ENCODE results near the gene CEP350. TPM values are rescaled to one million over a fixed set of nuclear protein-coding genes. Genes with fewer than 3 reads are reported as not detected.
A peak's percentile ranks its signal among the peaks of the same experiment; 100 is the strongest.
"Not testable (repeated sequence)": the region's sequence is repeated elsewhere in the genome, so short reads cannot be mapped to it uniquely, and the experiment has no call there.

The CEP350 gene
- total RNA-seq, 1 experiment from 2014 or later, result 28.7 TPM

DNA sequence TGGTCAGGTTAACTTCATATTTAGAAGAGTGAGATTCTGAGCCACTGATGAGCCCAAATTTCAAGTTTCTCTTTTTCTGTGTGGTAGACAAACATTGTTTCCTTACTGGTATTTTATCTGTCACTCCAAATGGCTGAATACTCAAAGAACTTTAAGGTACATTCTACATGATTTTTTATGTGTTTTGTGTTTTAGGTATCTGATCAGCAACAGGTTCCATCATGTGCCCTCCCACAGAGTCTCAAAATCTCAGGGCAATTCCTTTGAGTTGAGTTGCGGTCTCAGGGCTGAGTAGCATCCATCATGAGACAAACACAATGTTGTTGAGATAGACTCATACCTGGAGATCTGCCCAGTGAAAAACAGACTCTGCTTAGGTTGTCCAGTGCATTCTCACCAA lies 14.7 kb upstream of the CEP350 start:
- DNase-seq (ENCODE audit: low read depth), result no peak

GRCh38 chr1:179941454-179941853 lies 13.2 kb upstream of the CEP350 start:
- DNase-seq (ENCODE audit: low read depth), result no peak

DNA sequence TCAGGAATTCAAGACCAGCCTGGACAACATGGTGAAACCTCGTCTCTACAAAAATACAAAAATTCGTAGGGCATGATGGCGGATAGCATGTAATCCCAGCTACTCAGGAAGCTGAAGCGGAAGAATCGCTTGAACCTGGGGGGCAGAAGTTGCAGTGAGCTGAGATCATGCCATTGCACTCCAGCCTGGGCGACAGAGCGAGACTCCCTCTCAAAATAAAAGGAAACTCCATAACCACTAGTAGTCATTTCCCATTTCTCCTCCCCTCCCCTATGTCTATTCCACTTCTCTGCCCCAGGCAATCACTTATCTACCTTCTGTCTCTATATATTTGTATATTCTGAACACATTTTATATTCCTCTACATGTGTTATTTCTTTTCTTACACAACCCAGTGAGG lies 4.0 kb upstream of the CEP350 start:
- no peak for DNase-seq (ENCODE audit: low read depth)

- no peak for DNase-seq (ENCODE audit: low read depth)
Observed at GRCh38 chr1:179951383-179952144, 3.0 kb upstream of the CEP350 start.

GRCh38 chr1:179952186-179952585 lies 2.4 kb upstream of the CEP350 start:
- DNase-seq (ENCODE audit: low read depth), result no peak

DNA sequence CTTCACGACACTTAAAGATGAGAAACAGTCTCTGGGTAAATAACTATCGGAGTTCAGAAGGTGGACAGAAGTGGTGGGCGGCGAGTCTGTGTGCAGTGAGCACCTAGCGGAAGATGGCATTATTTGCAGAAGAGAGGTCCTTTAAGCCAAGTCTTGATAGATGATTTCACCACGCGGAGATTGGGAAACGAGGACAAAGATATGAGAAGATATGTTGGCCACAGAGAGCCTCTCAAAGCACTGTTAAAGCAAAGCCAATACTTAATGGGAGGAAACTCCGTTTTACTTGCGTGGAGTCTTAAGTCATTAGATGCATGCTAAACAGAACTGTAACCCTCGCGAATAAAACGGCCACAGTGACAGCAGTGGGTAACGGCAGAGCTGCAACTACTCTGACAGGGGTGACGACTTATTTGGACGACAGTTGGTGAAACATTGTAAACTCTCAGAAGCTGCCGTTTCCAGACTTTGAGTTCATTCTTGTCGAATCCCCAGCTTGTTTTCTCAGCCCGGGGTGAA lies 577 bp upstream of the CEP350 start:
- DNase-seq (ENCODE audit: low read depth), result peak; percentile 38

GRCh38 chr1:179955287-179955680 lies 674 bp downstream of the CEP350 start:
- DNase-seq (ENCODE audit: low read depth), result peak; percentile 47

DNA sequence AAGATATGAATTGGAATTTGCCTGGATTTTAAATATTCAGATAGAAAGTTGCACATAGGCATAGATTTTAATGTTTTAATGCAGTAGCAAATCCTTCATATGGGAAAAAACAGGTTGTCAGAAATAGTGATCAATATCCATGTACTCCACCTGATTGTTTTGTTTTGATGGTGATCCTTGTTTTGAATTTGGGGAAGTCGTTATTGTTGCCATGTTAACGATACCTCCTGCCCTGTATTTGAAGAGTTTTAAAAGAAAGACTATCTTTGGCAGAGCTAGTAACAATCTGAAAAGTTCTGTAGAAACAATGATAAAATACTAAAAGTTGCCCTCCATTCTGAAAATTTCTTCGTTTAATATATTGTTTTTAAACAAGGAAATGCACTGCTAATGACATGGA lies 1.1 kb downstream of the CEP350 start:
- DNase-seq (ENCODE audit: low read depth), result no peak

- DNase-seq (ENCODE audit: low read depth), result no peak
Observed at GRCh38 chr1:179958359-179958758, 3.7 kb downstream of the CEP350 start.

GRCh38 chr1:179962168-179962567 lies 7.6 kb downstream of the CEP350 start:
- DNase-seq (ENCODE audit: low read depth), result not testable (repeated sequence)

- no peak for DNase-seq (ENCODE audit: low read depth)
Observed at GRCh38 chr1:179966551-179966950, 11.9 kb downstream of the CEP350 start.

DNA sequence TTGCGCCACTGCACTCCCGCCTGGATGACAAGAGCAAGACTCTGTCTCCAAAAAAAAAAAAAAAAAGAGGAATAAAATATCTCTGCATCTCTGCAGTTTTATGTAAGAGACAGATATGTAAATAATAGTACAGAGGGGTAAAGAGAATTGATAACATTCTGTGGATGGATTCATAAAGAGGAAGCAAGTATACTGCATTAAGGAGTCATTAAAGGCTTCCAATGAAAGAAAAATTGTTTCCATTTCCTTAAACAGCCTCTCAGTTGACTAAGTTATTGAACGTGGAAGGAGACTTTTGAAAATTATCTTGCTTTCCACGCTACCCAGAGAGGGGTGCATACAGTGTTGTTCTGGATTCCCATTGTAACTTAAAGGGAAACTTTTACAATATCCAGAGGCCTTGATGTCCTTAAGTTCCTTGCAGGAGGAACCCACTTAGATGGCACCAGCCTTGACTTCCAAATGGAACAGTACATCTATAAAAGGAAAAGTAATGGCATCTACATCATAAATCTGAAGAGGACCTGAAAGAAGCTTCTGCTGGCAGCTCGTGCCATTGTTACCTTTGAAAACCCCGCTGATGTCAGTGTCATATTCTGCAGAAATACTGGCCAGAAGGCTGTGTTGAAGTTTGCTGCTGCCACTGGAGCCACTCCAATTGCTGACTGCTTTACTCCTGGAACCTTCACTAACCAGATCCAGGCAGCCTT lies 13.8 kb downstream of the CEP350 start:
- no peak for DNase-seq (ENCODE audit: low read depth)

- no peak for DNase-seq (ENCODE audit: low read depth)
Observed at GRCh38 chr1:179968994-179969919, 14.6 kb downstream of the CEP350 start.

GRCh38 chr1:179969962-179970361 lies 15.4 kb downstream of the CEP350 start:
- DNase-seq (ENCODE audit: low read depth), result no peak

DNA sequence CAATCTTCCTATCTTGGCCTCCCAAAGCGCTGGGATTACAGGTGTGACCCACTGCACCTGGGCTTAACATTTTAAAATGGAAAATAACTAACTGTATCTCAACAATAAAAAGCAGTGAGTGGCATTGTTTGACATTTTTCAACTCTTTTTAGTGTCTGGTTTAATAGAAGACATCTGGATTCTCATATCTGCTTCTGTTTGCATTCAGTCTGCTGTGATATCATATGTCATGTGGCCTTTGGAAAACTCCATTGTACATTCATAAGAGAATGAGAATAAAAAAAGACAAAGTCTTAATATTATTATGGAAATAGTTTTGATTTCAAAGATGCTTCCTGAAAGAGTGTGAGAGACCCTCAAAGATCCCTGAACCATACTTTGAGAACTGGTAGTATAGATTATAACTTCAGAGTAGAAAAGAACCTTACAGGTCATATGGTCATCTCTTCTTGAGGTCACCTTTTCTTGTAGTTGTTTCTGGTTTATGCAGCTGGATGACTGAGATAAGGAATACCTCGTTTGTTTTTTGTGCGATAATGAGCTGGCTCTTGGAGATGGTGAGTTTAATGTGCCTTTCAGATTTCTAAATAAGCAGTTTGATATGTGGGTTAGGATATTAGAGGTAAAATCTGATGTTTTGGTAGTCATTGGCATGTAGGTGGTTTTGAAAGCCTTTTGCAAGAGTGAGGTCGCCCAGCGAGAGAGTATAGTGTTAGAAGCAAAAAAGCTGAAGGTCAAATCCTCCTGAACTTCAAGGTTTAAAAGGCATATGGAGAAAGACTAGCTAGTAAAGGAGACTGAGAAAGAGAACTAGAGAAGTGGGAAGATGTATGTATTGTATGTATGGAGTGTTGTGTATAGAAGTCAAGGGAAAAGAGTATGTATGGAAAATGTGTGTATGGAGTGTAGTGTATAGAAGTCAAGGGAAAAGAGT lies 17.2 kb downstream of the CEP350 start:
- DNase-seq (ENCODE audit: low read depth), result no peak

DNA sequence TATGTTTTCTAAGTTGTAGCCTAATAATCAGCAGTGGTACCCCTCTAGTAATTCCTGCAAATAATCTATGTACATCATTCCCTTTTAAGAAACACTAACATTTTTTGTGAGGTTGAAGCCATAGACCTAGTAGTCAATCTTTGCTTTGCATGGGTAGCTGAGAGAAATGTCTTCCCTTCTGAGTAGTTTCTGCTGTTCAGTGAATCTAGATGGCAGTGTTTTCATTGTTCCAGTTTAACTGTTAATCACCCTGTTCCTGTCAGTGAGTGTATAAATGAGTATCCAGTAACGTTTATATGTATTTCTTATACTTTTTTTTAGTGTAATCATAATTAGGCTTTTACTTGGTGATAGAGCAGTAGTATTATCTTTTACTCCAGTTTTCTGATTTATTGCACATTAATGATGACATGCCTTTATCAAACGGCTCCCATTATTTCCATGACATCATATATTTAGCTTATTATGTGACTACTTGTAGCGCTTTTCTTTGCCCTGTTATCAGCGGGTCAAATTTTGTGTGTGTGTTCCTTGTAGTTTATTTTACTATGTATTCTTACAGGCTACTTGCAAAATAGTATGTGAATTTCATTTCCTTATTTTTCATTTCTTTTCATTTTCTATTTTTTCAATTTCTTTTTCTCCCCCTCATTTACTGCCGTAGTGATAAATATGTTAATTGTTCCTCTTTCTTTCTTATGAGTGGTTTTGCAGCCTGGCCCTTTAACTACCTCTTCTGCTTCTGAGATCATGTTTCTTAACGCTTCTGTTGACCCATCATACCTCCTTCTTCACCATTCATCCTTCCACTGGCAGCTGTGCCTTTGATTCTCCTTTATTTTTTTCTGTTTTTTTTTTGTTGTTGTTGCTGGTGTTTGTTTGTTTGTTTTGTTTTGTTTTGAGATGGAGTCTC lies 18.8 kb downstream of the CEP350 start:
- DNase-seq (ENCODE audit: low read depth), result no peak

- no peak for DNase-seq (ENCODE audit: low read depth)
Observed at GRCh38 chr1:179976970-179977651, 22.5 kb downstream of the CEP350 start.

DNA sequence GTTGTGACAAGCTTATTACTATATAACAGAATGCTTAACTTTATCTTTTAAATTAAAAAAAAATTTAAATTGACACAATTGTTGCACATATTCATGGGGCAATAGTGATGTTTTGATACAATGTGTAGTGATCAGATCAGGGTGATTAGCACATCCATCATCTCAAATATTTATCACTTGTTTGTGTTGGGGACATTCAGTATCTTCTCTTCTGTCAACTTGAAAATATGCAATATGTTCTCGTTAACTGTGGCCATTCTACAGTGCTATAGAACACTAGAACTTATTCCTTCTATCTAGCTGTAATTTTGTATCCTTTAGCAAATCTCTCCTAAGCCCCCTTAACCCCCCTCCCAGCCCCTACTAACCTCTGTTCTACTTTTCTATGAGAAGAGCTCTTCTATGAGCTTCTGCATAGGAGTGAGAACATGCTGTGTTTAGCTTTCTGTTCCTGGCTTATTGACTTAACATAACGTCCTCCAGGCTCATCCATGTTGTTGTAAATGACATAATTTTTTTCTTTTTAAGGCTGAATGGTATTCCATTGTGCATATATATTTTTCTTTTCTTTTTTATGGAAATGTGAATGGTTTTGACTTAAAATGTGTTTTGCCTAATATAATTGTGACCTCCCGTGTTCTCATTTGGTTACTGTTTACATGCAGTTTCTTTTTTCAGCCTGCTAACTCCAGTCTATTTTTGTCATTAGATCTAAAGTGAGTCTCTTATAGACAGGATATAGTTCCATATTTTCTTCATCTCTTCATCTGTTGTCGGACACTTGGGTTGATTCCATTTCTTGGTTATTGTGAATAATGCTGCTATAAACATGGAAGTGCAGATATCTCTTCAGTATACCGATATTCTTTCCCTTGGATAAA lies 23.8 kb downstream of the CEP350 start:
- DNase-seq (ENCODE audit: low read depth), result no peak
